KOPT-K1 (cell line): ENCODE data around the gene TRIO.

Source experiments
- H3K27ac ChIP-seq: fragments of 200-600 bp; sonication (generic); 2 replicates; pipeline ENCODE4 v1.5.1; 2016; ENCODE audit warnings: antibody characterized with exemption, mild to moderate bottlenecking, low read depth, low read length; ENCODE audit not compliant: poor library complexity, severe bottlenecking
- H3K36me3 ChIP-seq: fragments of 200-600 bp; sonication (generic); 2 replicates; pipeline ENCODE4 v1.5.1; 2017; ENCODE audit warnings: antibody characterized with exemption, mild to moderate bottlenecking, low read length, moderate library complexity; ENCODE audit not compliant: insufficient read depth
- H3K9me3 ChIP-seq: fragments of 200-600 bp; sonication (generic); 2 replicates; pipeline ENCODE4 v1.5.1; 2017; ENCODE audit warnings: antibody characterized with exemption, low read length, mild to moderate bottlenecking; ENCODE audit not compliant: insufficient read depth, poor library complexity, severe bottlenecking

Gene TRIO

GRCh38 chr5:14407746-14408175, 264.6 kb downstream of the TRIO start:
- no peak overlapping the region for H3K27ac ChIP-seq
- H3K9me3 ChIP-seq = no peaks in the 10 kb centered on the region
- H3K36me3 ChIP-seq = no peaks in the 10 kb centered on the region

GRCh38 chr5:14408969-14409586, 265.9 kb downstream of the TRIO start:
- H3K27ac ChIP-seq = no peak overlapping the region
- H3K9me3 ChIP-seq = no peaks in the 10 kb centered on the region
- H3K36me3 ChIP-seq = no peaks in the 10 kb centered on the region

- no peak overlapping the region for H3K27ac ChIP-seq
- H3K36me3 ChIP-seq = no peaks in the 10 kb centered on the region
These were observed 266.9 kb downstream of the TRIO start for GRCh38 chr5:14410068-14410393.

GRCh38 chr5:14410394-14411201, 267.5 kb downstream of the TRIO start:
- Histone ChIP-seq H3K9me3 (no peaks in the 10 kb centered on the region), H3K27ac (no peak overlapping the region), H3K36me3 (no peaks in the 10 kb centered on the region)

More at GRCh38 chr5:14410068-14410393, 266.9 kb downstream of the TRIO start:
- H3K9me3 ChIP-seq = no peaks in the 10 kb centered on the region

GRCh38 chr5:14411216-14411615, 268.1 kb downstream of the TRIO start:
- Histone ChIP-seq H3K27ac (no peak overlapping the region), H3K36me3 (no peaks in the 10 kb centered on the region), H3K9me3 (no peaks in the 10 kb centered on the region)

- no peaks in the 10 kb centered on the region for H3K9me3 ChIP-seq
- H3K36me3 ChIP-seq = no peaks in the 10 kb centered on the region
- no peak overlapping the region for H3K27ac ChIP-seq
These were observed 270.2 kb downstream of the TRIO start for GRCh38 chr5:14413331-14413750.

GRCh38 chr5:14414007-14414406, 270.9 kb downstream of the TRIO start:
- Histone ChIP-seq H3K9me3 (no peaks in the 10 kb centered on the region), H3K27ac (no peak overlapping the region), H3K36me3 (no peaks in the 10 kb centered on the region)

- no peak overlapping the region for H3K27ac ChIP-seq
- no peaks in the 10 kb centered on the region for H3K9me3 ChIP-seq
- H3K36me3 ChIP-seq = no peaks in the 10 kb centered on the region
These were observed 271.5 kb downstream of the TRIO start for GRCh38 chr5:14414656-14415023.

- Histone ChIP-seq H3K27ac (no peak overlapping the region), H3K9me3 (no peaks in the 10 kb centered on the region), H3K36me3 (no peaks in the 10 kb centered on the region)
These were observed 272.0 kb downstream of the TRIO start for GRCh38 chr5:14415024-14415697.

- no peak overlapping the region for H3K27ac ChIP-seq
- no peaks in the 10 kb centered on the region for H3K9me3 ChIP-seq
- no peaks in the 10 kb centered on the region for H3K36me3 ChIP-seq
These were observed 272.5 kb downstream of the TRIO start for GRCh38 chr5:14415698-14416074.

GRCh38 chr5:14416621-14417275, 273.6 kb downstream of the TRIO start:
- no peak overlapping the region for H3K27ac ChIP-seq
- no peaks in the 10 kb centered on the region for H3K9me3 ChIP-seq
- H3K36me3 ChIP-seq = no peaks in the 10 kb centered on the region

GRCh38 chr5:14417276-14417730, 274.2 kb downstream of the TRIO start:
- H3K9me3 ChIP-seq = no peaks in the 10 kb centered on the region
- H3K36me3 ChIP-seq = no peaks in the 10 kb centered on the region
- no peak overlapping the region for H3K27ac ChIP-seq

GRCh38 chr5:14417792-14418765, 274.9 kb downstream of the TRIO start:
- Histone ChIP-seq H3K9me3 (no peaks in the 10 kb centered on the region), H3K36me3 (no peaks in the 10 kb centered on the region), H3K27ac (no peak overlapping the region)

GRCh38 chr5:14419686-14420085, 276.5 kb downstream of the TRIO start:
- Histone ChIP-seq H3K9me3 (no peaks in the 10 kb centered on the region), H3K36me3 (no peaks in the 10 kb centered on the region), H3K27ac (no peak overlapping the region)
